ENCODE measurements around the gene ST3GAL6. TPM values are rescaled to one million over a fixed set of nuclear protein-coding genes. Genes with fewer than 3 reads are reported as not detected.
"Not testable (repeated sequence)": the region's sequence is repeated elsewhere in the genome, so short reads cannot be mapped to it uniquely, and the experiment has no call there.

ST3GAL6 gene
- total and polyA plus RNA-seq, 5 donors from 2014 or later, result 0.37 to 0.89 TPM; not detected in 3

GRCh38 chr3:98824256-98824655 lies 61.1 kb downstream of the ST3GAL6 start:
- no peaks in the 10 kb centered on the region for H3K36me3 ChIP-seq (ENCODE audit: control insufficient read depth, insufficient read depth, low read length)
- H3K4me3 Mint-ChIP-seq, result no peak overlapping the region
- no peak for DNase-seq
- no peak for ATAC-seq (ENCODE audit: low read depth in 2 of 2)
- no peaks in the 10 kb centered on the region for H3K9me3 ChIP-seq (ENCODE audit: control insufficient read depth in 2 of 2, low read length in 2 of 2)
- no peaks in the 10 kb centered on the region for H3K9me3 Mint-ChIP-seq
- H3K27me3 ChIP-seq (ENCODE audit: control insufficient read depth, insufficient read depth, low read length), result no peaks in the 10 kb centered on the region
- H3K4me1 ChIP-seq (ENCODE audit: control insufficient read depth, insufficient read depth, low read length, poor library complexity, severe bottlenecking), result no peaks in the 10 kb centered on the region
- no peak overlapping the region for H3K27ac ChIP-seq (ENCODE audit: insufficient read depth, low read length, poor library complexity, severe bottlenecking)
- H3K4me1 Mint-ChIP-seq, result peaks cover 0 to 2% (median 0%) of the 10 kb centered on the region in 4 donors
- H3K36me3 Mint-ChIP-seq, result no peaks in the 10 kb centered on the region
- H3K27ac Mint-ChIP-seq, result no peak overlapping the region
- H3K27me3 Mint-ChIP-seq, result peaks cover 8% of the 10 kb centered on the region
- no peak overlapping the region for H3K4me3 ChIP-seq (ENCODE audit: low read depth, low read length)

GRCh38 chr3:98826126-98826525 lies 63.0 kb downstream of the ST3GAL6 start:
- H3K9me3 ChIP-seq (ENCODE audit: control insufficient read depth in 2 of 2, low read length in 2 of 2), result no peaks in the 10 kb centered on the region
- H3K4me3 ChIP-seq (ENCODE audit: low read depth, low read length), result no peak overlapping the region
- Mint-ChIP-seq H3K36me3 (no peaks in the 10 kb centered on the region), H3K27ac (no peak overlapping the region), H3K4me3 (no peak overlapping the region), H3K4me1 (peaks cover 0 to 2% (median 0%) of the 10 kb centered on the region in 4 donors), H3K27me3 (peaks cover 8% of the 10 kb centered on the region), H3K9me3 (peaks cover 0 to 8% (median 0%) of the 10 kb centered on the region in 7 donors)
- H3K27ac ChIP-seq (ENCODE audit: insufficient read depth, low read length, poor library complexity, severe bottlenecking), result no peak overlapping the region
- ATAC-seq (ENCODE audit: low read depth in 2 of 2) (no peak), DNase-seq (no peak)
- H3K27me3 ChIP-seq (ENCODE audit: control insufficient read depth, insufficient read depth, low read length), result no peaks in the 10 kb centered on the region
- H3K4me1 ChIP-seq (ENCODE audit: control insufficient read depth, insufficient read depth, low read length, poor library complexity, severe bottlenecking), result no peaks in the 10 kb centered on the region
- H3K36me3 ChIP-seq (ENCODE audit: control insufficient read depth, insufficient read depth, low read length), result no peaks in the 10 kb centered on the region

- Mint-ChIP-seq H3K36me3 (no peaks in the 10 kb centered on the region), H3K27ac (no peak overlapping the region)
Observed at GRCh38 chr3:98827221-98827920, 64.2 kb downstream of the ST3GAL6 start.

GRCh38 chr3:98829246-98829832 lies 66.2 kb downstream of the ST3GAL6 start:
- peaks cover 4% of the 10 kb centered on the region for H3K27me3 Mint-ChIP-seq
- H3K4me1 Mint-ChIP-seq, result peaks cover 0 to 2% (median 0%) of the 10 kb centered on the region in 4 donors
- H3K4me3 ChIP-seq (ENCODE audit: low read depth, low read length), result no peak overlapping the region
- no peaks in the 10 kb centered on the region for H3K36me3 Mint-ChIP-seq
- H3K9me3 Mint-ChIP-seq, result peaks cover 0 to 13% (median 3%) of the 10 kb centered on the region in 7 donors
- no peak for DNase-seq
- no peak for ATAC-seq (ENCODE audit: low read depth in 2 of 2)
- no peaks in the 10 kb centered on the region for H3K9me3 ChIP-seq (ENCODE audit: control insufficient read depth in 2 of 2, low read length in 2 of 2)
- no peaks in the 10 kb centered on the region for H3K36me3 ChIP-seq (ENCODE audit: control insufficient read depth, insufficient read depth, low read length)
- no peaks in the 10 kb centered on the region for H3K27me3 ChIP-seq (ENCODE audit: control insufficient read depth, insufficient read depth, low read length)
- no peaks in the 10 kb centered on the region for H3K4me1 ChIP-seq (ENCODE audit: control insufficient read depth, insufficient read depth, low read length, poor library complexity, severe bottlenecking)
- no peak overlapping the region for H3K27ac Mint-ChIP-seq
- H3K27ac ChIP-seq (ENCODE audit: insufficient read depth, low read length, poor library complexity, severe bottlenecking), result no peak overlapping the region
- no peak overlapping the region for H3K4me3 Mint-ChIP-seq

More at GRCh38 chr3:98827221-98827920, 64.2 kb downstream of the ST3GAL6 start:
- H3K4me1 ChIP-seq (ENCODE audit: control insufficient read depth, insufficient read depth, low read length, poor library complexity, severe bottlenecking), result no peaks in the 10 kb centered on the region
- no peaks in the 10 kb centered on the region for H3K36me3 ChIP-seq (ENCODE audit: control insufficient read depth, insufficient read depth, low read length)
- DNase-seq, result no peak
- H3K9me3 ChIP-seq (ENCODE audit: control insufficient read depth in 2 of 2, low read length in 2 of 2), result no peaks in the 10 kb centered on the region
- H3K4me3 ChIP-seq (ENCODE audit: low read depth, low read length), result no peak overlapping the region
- ATAC-seq (ENCODE audit: low read depth in 2 of 2), result no peak
- H3K9me3 Mint-ChIP-seq, result peaks cover 0 to 9% (median 3%) of the 10 kb centered on the region in 7 donors
- H3K27me3 Mint-ChIP-seq, result peaks cover 8% of the 10 kb centered on the region
- no peak overlapping the region for H3K4me3 Mint-ChIP-seq
- H3K27me3 ChIP-seq (ENCODE audit: control insufficient read depth, insufficient read depth, low read length), result no peaks in the 10 kb centered on the region
- H3K27ac ChIP-seq (ENCODE audit: insufficient read depth, low read length, poor library complexity, severe bottlenecking), result no peak overlapping the region
- H3K4me1 Mint-ChIP-seq, result peaks cover 0 to 2% (median 0%) of the 10 kb centered on the region in 4 donors

- not testable (repeated sequence) for H3K4me3 ChIP-seq (ENCODE audit: low read depth, low read length); H3K27ac Mint-ChIP-seq; H3K4me3 Mint-ChIP-seq; H3K27ac ChIP-seq (ENCODE audit: insufficient read depth, low read length, poor library complexity, severe bottlenecking); ATAC-seq (ENCODE audit: low read depth in 2 of 2); H3K4me1 Mint-ChIP-seq; DNase-seq; H3K36me3 ChIP-seq (ENCODE audit: control insufficient read depth, insufficient read depth, low read length); H3K27me3 ChIP-seq (ENCODE audit: control insufficient read depth, insufficient read depth, low read length); H3K4me1 ChIP-seq (ENCODE audit: control insufficient read depth, insufficient read depth, low read length, poor library complexity, severe bottlenecking); H3K9me3 ChIP-seq (ENCODE audit: control insufficient read depth in 2 of 2, low read length in 2 of 2); H3K27me3 Mint-ChIP-seq; H3K36me3 Mint-ChIP-seq
- peaks cover 0 to 13% (median 3%) of the 10 kb centered on the region in 7 donors for H3K9me3 Mint-ChIP-seq
Observed at GRCh38 chr3:98831060-98831459, 67.9 kb downstream of the ST3GAL6 start.

- Mint-ChIP-seq H3K9me3 (peaks cover 0 to 3% (median 0%) of the 10 kb centered on the region in 7 donors), H3K36me3 (peaks cover 4% of the 10 kb centered on the region), H3K4me1 (no peaks in the 10 kb centered on the region), H3K27ac (no peak overlapping the region), H3K4me3 (no peak overlapping the region), H3K27me3 (no peaks in the 10 kb centered on the region)
- H3K36me3 ChIP-seq (ENCODE audit: control insufficient read depth, insufficient read depth, low read length), result no peaks in the 10 kb centered on the region
- no peak overlapping the region for H3K27ac ChIP-seq (ENCODE audit: insufficient read depth, low read length, poor library complexity, severe bottlenecking)
- DNase-seq (no peak), ATAC-seq (ENCODE audit: low read depth in 2 of 2) (no peak)
- H3K4me3 ChIP-seq (ENCODE audit: low read depth, low read length), result no peak overlapping the region
- H3K27me3 ChIP-seq (ENCODE audit: control insufficient read depth, insufficient read depth, low read length), result no peaks in the 10 kb centered on the region
- no peaks in the 10 kb centered on the region for H3K4me1 ChIP-seq (ENCODE audit: control insufficient read depth, insufficient read depth, low read length, poor library complexity, severe bottlenecking)
- no peaks in the 10 kb centered on the region for H3K9me3 ChIP-seq (ENCODE audit: control insufficient read depth in 2 of 2, low read length in 2 of 2)
Observed at GRCh38 chr3:98839846-98840245, 76.7 kb downstream of the ST3GAL6 start.

GRCh38 chr3:98843266-98843959 lies 80.3 kb downstream of the ST3GAL6 start:
- no peak overlapping the region for H3K27ac ChIP-seq (ENCODE audit: insufficient read depth, low read length, poor library complexity, severe bottlenecking)
- no peaks in the 10 kb centered on the region for H3K36me3 ChIP-seq (ENCODE audit: control insufficient read depth, insufficient read depth, low read length)
- H3K27me3 ChIP-seq (ENCODE audit: control insufficient read depth, insufficient read depth, low read length), result no peaks in the 10 kb centered on the region
- ATAC-seq (ENCODE audit: low read depth in 2 of 2), result no peak
- Mint-ChIP-seq H3K4me1 (no peaks in the 10 kb centered on the region), H3K27ac (no peak overlapping the region), H3K36me3 (peaks cover 4% of the 10 kb centered on the region), H3K27me3 (no peaks in the 10 kb centered on the region), H3K4me3 (no peak overlapping the region), H3K9me3 (peaks cover 0 to 5% (median 2%) of the 10 kb centered on the region in 7 donors)
- H3K4me1 ChIP-seq (ENCODE audit: control insufficient read depth, insufficient read depth, low read length, poor library complexity, severe bottlenecking), result no peaks in the 10 kb centered on the region
- no peak for DNase-seq
- H3K4me3 ChIP-seq (ENCODE audit: low read depth, low read length), result no peak overlapping the region
- H3K9me3 ChIP-seq (ENCODE audit: control insufficient read depth in 2 of 2, low read length in 2 of 2), result no peaks in the 10 kb centered on the region
